H1 (cell line): ENCODE data around the gene TNFSF11. TPM values are rescaled to one million over a fixed set of nuclear protein-coding genes. Genes with fewer than 3 reads are reported as not detected.

Experiments
- ATF2 ChIP-seq: IDR thresholded peaks from 2 replicates; pipeline ENCODE4 v1.6.1; 2012; ENCODE audit warnings: low read length, inconsistent platforms
- polyA plus RNA-seq, 7 experiments: library from polyadenylated mRNA; depleted of rRNA in 3 of 7; stranded (reverse) in 5 of 7; unstranded in 2 of 7; fragments of >200 nt in 5 of 7; fragments of 200-250 nt in 2 of 7; gene quantifications; 1 replicate in 5 of 7; 2 replicates in 1 of 7; 4 replicates in 1 of 7; pipeline versions ENCODE4 v1.2.1 to v1.2.3, GENCODE V29; 2011 to 2013; ENCODE audit warnings: missing spikeins in 2 of 7, mixed read lengths in 2 of 7
- total RNA-seq: library from RNA; stranded (reverse); fragmentation: NEBNext Ultra II Directional; extraction: Animal tissue kit (Norgen Biotek cat#: 25700); gene quantifications from 2 replicates; pipeline ENCODE4 v1.2.1, GENCODE V29; 2021

TNFSF11 gene
- total and polyA plus RNA-seq, 2 of the 8 experiments (the other 6 are each of a cell fraction or from before 2014, with no cell fraction given), result 9.3 to 12.0 TPM

- no peak for TF ChIP-seq ATF2
Measured at GRCh38 chr13:42656161-42656560, 82.2 kb downstream of the TNFSF11 start (continued).
